ENCODE data around the gene LRRC71. TPM values are rescaled to one million over a fixed set of nuclear protein-coding genes. Genes with fewer than 3 reads are reported as not detected.

Gene LRRC71
- total and polyA plus RNA-seq, 2 experiments from 2014 or later = 0.24 TPM; not detected in 1

DNA sequence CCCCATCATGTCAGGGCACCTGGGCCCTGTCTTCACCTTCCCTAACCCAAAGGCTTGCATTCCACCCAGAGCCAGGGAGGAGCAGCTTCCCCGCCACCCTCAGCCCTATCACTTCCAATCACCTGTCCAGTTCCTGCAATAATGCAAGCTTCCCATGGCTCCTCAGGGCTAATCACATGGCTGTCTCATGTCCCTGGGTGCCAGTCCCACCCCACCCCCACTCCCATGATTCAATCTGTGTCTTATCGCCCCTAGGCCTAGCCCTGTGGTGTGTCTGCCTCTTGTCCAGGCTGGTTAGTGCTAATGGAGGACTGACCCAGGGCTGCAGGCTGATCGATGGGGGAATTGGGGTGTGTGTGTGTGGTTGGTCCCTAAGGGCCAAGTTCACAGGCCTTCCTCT is 37.9 kb upstream of the LRRC71 start:
- ATAC-seq = no peak
- no peak for TF ChIP-seq POLR2AphosphoS5 (IDR thresholded peaks at IDR 0.05; ENCODE audit: low read depth)
- no peak for TF ChIP-seq ZNF331 (CRISPR knock-in tag; IDR thresholded peaks at IDR 0.05; ENCODE audit: low read depth)
- no peak for TF ChIP-seq EZH2phosphoT487 (IDR thresholded peaks at IDR 0.05; ENCODE audit: unreplicated experiment)
- TF ChIP-seq JUNB (IDR thresholded peaks at IDR 0.05; ENCODE audit: unreplicated experiment) = no peak
- TF ChIP-seq, protein P1, sequence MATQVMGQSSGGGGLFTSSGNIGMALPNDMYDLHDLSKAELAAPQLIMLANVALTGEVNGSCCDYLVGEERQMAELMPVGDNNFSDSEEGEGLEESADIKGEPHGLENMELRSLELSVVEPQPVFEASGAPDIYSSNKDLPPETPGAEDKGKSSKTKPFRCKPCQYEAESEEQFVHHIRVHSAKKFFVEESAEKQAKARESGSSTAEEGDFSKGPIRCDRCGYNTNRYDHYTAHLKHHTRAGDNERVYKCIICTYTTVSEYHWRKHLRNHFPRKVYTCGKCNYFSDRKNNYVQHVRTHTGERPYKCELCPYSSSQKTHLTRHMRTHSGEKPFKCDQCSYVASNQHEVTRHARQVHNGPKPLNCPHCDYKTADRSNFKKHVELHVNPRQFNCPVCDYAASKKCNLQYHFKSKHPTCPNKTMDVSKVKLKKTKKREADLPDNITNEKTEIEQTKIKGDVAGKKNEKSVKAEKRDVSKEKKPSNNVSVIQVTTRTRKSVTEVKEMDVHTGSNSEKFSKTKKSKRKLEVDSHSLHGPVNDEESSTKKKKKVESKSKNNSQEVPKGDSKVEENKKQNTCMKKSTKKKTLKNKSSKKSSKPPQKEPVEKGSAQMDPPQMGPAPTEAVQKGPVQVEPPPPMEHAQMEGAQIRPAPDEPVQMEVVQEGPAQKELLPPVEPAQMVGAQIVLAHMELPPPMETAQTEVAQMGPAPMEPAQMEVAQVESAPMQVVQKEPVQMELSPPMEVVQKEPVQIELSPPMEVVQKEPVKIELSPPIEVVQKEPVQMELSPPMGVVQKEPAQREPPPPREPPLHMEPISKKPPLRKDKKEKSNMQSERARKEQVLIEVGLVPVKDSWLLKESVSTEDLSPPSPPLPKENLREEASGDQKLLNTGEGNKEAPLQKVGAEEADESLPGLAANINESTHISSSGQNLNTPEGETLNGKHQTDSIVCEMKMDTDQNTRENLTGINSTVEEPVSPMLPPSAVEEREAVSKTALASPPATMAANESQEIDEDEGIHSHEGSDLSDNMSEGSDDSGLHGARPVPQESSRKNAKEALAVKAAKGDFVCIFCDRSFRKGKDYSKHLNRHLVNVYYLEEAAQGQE (IDR thresholded peaks at IDR 0.05; ENCODE audit: unreplicated experiment) = no peak
- TF ChIP-seq, protein P2, sequence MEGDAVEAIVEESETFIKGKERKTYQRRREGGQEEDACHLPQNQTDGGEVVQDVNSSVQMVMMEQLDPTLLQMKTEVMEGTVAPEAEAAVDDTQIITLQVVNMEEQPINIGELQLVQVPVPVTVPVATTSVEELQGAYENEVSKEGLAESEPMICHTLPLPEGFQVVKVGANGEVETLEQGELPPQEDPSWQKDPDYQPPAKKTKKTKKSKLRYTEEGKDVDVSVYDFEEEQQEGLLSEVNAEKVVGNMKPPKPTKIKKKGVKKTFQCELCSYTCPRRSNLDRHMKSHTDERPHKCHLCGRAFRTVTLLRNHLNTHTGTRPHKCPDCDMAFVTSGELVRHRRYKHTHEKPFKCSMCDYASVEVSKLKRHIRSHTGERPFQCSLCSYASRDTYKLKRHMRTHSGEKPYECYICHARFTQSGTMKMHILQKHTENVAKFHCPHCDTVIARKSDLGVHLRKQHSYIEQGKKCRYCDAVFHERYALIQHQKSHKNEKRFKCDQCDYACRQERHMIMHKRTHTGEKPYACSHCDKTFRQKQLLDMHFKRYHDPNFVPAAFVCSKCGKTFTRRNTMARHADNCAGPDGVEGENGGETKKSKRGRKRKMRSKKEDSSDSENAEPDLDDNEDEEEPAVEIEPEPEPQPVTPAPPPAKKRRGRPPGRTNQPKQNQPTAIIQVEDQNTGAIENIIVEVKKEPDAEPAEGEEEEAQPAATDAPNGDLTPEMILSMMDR (conservative IDR thresholded peaks at IDR 0.05; ENCODE audit: low read depth in 2 of 2) = no peak
- no peak for TF ChIP-seq ZNF114 (CRISPR knock-in tag; IDR thresholded peaks at IDR 0.05)
- Histone ChIP-seq H2AFZ (no peak overlapping the region), H3K4me3 (no peak overlapping the region), H3K4me2 (no peak overlapping the region), H3F3A (replicated peaks; ENCODE audit: low read depth) (no peaks in the 10 kb centered on the region), H3K79me2 (replicated peaks; ENCODE audit: insufficient read depth) (no peaks in the 10 kb centered on the region), H4K20me1 (replicated peaks; ENCODE audit: insufficient read depth) (no peaks in the 10 kb centered on the region), H3K27ac (ENCODE audit: low read depth) (no peak overlapping the region), H3K4me1 (ENCODE audit: insufficient read depth) (peaks cover 16% of the 10 kb centered on the region; the same call in 1 of the 2 replicates), H3K36me3 (ENCODE audit: insufficient read depth) (no peaks in the 10 kb centered on the region), H3K9me2 (ENCODE audit: insufficient read depth) (no peaks in the 10 kb centered on the region), H3K27me3 (ENCODE audit: insufficient read depth) (peaks cover 38% of the 10 kb centered on the region)
- H3K27ac Mint-ChIP-seq = no peak overlapping the region
- no peaks in the 10 kb centered on the region for H3K9me3 Mint-ChIP-seq
- H3K4me3 Mint-ChIP-seq = no peak overlapping the region
- DNase-seq (ENCODE audit: low spot score) = no peak
- H3K27me3 Mint-ChIP-seq (ENCODE audit: insufficient read depth, low read depth, poor library complexity) = peaks cover 34% of the 10 kb centered on the region
- no peaks in the 10 kb centered on the region for H3K36me3 Mint-ChIP-seq (ENCODE audit: low read depth)
- H3K4me1 Mint-ChIP-seq = peaks cover 45% of the 10 kb centered on the region

DNA sequence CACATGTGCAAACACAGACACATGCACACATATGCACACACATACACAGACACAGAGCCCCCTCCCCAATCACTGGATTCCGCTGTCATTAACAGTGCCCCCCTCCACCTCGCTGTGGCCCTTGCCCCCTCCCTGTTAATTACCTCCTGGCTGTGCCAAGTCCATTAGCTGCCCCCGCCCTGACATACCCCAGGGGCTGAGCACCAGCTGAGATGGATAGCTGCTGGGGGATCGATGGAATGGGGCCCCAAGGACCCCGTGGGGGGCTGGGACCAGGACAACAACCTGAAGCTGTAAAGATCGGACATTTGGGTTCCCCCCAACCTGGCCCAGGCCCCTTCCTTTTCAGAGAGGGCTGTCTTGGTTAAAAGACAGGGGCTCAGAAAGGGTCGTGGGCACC is 36.5 kb upstream of the LRRC71 start:
- no peak for ATAC-seq
- no peak for DNase-seq (ENCODE audit: low spot score)
- H3K4me2 ChIP-seq = no peak overlapping the region
- H4K20me1 ChIP-seq (replicated peaks; ENCODE audit: insufficient read depth) = no peaks in the 10 kb centered on the region
- Mint-ChIP-seq H3K36me3 (ENCODE audit: low read depth) (no peaks in the 10 kb centered on the region; the same call in 2 of the 3 replicates), H3K4me1 (peaks cover 52% of the 10 kb centered on the region), H3K27me3 (ENCODE audit: insufficient read depth, low read depth, poor library complexity) (peaks cover 31% of the 10 kb centered on the region), H3K27ac (no peak overlapping the region), H3K9me3 (no peaks in the 10 kb centered on the region), H3K4me3 (no peak overlapping the region)
- H3K4me1 ChIP-seq (ENCODE audit: insufficient read depth) = peaks cover 20% of the 10 kb centered on the region; the same call in 1 of the 2 replicates
- no peak overlapping the region for H2AFZ ChIP-seq
- H3K79me2 ChIP-seq (replicated peaks; ENCODE audit: insufficient read depth) = no peaks in the 10 kb centered on the region
- no peak overlapping the region for H3K4me3 ChIP-seq
- no peaks in the 10 kb centered on the region for H3K36me3 ChIP-seq (ENCODE audit: insufficient read depth)
- no peak overlapping the region for H3K27ac ChIP-seq (ENCODE audit: low read depth)
- H3K9me2 ChIP-seq (ENCODE audit: insufficient read depth) = no peaks in the 10 kb centered on the region
- H3F3A ChIP-seq (replicated peaks; ENCODE audit: low read depth) = no peaks in the 10 kb centered on the region
- peaks cover 37% of the 10 kb centered on the region for H3K27me3 ChIP-seq (ENCODE audit: insufficient read depth)
- TF ChIP-seq EZH2phosphoT487 (IDR thresholded peaks at IDR 0.05; ENCODE audit: unreplicated experiment) = no peak
- TF ChIP-seq, protein P3, sequence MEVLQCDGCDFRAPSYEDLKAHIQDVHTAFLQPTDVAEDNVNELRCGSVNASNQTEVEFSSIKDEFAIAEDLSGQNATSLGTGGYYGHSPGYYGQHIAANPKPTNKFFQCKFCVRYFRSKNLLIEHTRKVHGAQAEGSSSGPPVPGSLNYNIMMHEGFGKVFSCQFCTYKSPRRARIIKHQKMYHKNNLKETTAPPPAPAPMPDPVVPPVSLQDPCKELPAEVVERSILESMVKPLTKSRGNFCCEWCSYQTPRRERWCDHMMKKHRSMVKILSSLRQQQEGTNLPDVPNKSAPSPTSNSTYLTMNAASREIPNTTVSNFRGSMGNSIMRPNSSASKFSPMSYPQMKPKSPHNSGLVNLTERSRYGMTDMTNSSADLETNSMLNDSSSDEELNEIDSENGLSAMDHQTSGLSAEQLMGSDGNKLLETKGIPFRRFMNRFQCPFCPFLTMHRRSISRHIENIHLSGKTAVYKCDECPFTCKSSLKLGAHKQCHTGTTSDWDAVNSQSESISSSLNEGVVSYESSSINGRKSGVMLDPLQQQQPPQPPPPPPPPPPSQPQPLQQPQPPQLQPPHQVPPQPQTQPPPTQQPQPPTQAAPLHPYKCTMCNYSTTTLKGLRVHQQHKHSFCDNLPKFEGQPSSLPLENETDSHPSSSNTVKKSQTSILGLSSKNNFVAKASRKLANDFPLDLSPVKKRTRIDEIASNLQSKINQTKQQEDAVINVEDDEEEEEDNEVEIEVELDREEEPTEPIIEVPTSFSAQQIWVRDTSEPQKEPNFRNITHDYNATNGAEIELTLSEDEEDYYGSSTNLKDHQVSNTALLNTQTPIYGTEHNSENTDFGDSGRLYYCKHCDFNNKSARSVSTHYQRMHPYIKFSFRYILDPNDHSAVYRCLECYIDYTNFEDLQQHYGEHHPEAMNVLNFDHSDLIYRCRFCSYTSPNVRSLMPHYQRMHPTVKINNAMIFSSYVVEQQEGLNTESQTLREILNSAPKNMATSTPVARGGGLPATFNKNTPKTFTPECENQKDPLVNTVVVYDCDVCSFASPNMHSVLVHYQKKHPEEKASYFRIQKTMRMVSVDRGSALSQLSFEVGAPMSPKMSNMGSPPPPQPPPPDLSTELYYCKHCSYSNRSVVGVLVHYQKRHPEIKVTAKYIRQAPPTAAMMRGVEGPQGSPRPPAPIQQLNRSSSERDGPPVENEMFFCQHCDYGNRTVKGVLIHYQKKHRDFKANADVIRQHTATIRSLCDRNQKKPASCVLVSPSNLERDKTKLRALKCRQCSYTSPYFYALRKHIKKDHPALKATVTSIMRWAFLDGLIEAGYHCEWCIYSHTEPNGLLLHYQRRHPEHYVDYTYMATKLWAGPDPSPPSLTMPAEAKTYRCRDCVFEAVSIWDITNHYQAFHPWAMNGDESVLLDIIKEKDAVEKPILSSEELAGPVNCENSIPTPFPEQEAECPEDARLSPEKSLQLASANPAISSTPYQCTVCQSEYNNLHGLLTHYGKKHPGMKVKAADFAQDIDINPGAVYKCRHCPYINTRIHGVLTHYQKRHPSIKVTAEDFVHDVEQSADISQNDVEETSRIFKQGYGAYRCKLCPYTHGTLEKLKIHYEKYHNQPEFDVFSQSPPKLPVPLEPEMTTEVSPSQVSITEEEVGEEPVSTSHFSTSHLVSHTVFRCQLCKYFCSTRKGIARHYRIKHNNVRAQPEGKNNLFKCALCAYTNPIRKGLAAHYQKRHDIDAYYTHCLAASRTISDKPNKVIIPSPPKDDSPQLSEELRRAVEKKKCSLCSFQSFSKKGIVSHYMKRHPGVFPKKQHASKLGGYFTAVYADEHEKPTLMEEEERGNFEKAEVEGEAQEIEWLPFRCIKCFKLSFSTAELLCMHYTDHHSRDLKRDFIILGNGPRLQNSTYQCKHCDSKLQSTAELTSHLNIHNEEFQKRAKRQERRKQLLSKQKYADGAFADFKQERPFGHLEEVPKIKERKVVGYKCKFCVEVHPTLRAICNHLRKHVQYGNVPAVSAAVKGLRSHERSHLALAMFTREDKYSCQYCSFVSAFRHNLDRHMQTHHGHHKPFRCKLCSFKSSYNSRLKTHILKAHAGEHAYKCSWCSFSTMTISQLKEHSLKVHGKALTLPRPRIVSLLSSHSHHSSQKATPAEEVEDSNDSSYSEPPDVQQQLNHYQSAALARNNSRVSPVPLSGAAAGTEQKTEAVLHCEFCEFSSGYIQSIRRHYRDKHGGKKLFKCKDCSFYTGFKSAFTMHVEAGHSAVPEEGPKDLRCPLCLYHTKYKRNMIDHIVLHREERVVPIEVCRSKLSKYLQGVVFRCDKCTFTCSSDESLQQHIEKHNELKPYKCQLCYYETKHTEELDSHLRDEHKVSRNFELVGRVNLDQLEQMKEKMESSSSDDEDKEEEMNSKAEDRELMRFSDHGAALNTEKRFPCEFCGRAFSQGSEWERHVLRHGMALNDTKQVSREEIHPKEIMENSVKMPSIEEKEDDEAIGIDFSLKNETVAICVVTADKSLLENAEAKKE (CRISPR knock-in tag; IDR thresholded peaks at IDR 0.05) = no peak
- no peak for TF ChIP-seq JUNB (IDR thresholded peaks at IDR 0.05; ENCODE audit: unreplicated experiment)
- no peak for TF ChIP-seq POLR2AphosphoS5 (IDR thresholded peaks at IDR 0.05; ENCODE audit: low read depth)
- no peak for TF ChIP-seq ZNF114 (CRISPR knock-in tag; IDR thresholded peaks at IDR 0.05)
- TF ChIP-seq ZNF331 (CRISPR knock-in tag; IDR thresholded peaks at IDR 0.05; ENCODE audit: low read depth) = no peak

All from GM23338 (cell line).